Osteocyte (in vitro differentiated cells): ENCODE measurements around the gene TRIM33. TPM values are rescaled to one million over a fixed set of nuclear protein-coding genes. Genes with fewer than 3 reads are reported as not detected.

Experiments
- DNase-seq: peaks from one replicate; pipeline ENCODE4 v3.0.0; 2021; ENCODE audit warnings: mixed read lengths; ENCODE audit not compliant: unreplicated experiment; ENCODE audit errors: extremely low spot score
- H3K27ac Mint-ChIP-seq: one replicate; pipeline ENCODE4 v1.8.0; 2021; ENCODE audit warnings: mild to moderate bottlenecking, mixed read lengths; ENCODE audit not compliant: unreplicated experiment
- H3K27me3 Mint-ChIP-seq: one replicate; pipeline ENCODE4 v1.8.0; 2021; ENCODE audit warnings: mixed read lengths; ENCODE audit not compliant: unreplicated experiment
- H3K36me3 Mint-ChIP-seq: one replicate; pipeline ENCODE4 v1.8.0; 2021; ENCODE audit warnings: mixed read lengths; ENCODE audit not compliant: unreplicated experiment
- H3K4me1 Mint-ChIP-seq: one replicate; pipeline ENCODE4 v1.8.0; 2021; ENCODE audit warnings: mixed read lengths; ENCODE audit not compliant: unreplicated experiment
- H3K4me3 Mint-ChIP-seq: one replicate; pipeline ENCODE4 v1.8.0; 2021; ENCODE audit warnings: mild to moderate bottlenecking, moderate library complexity, mixed read lengths; ENCODE audit not compliant: unreplicated experiment
- H3K9me3 Mint-ChIP-seq: one replicate; pipeline ENCODE4 v1.8.0; 2021; ENCODE audit warnings: mixed read lengths; ENCODE audit not compliant: unreplicated experiment
- total RNA-seq: library from RNA; stranded (reverse); gene quantifications from 2 replicates; pipeline ENCODE4 v1.2.1, GENCODE V29; 2021
- TF ChIP-seq, protein P1 (sequence below): fragments of 200-600 bp; sonication (generic); IDR thresholded peaks from 2 replicates; pipeline ENCODE4 v1.5.0; 2021; ENCODE audit warnings: antibody characterized with exemption, mild to moderate bottlenecking, moderate library complexity

The TRIM33 gene
- total RNA-seq, 1 donor from 2014 or later: 32.2 TPM

DNA sequence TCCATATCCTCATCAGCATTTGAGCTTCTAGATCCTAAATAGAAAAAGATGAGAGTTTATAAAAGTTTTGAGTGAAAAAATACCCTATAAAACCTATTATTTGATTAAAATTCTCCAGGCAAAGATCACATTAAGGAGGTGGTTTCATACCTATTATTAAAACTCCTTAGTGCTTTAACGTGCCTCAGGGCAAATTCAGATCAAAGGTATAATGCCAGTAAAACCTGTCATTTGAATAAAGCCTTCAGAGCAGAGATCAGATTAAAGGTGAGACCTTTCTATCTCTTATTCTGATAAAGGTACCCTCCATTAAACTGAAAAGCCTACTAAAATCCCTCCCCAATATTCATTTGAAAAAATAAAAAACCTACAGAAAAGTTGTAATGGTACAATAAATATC lies 34.3 kb upstream of the TRIM33 start:
- Mint-ChIP-seq H3K4me3 (no peak overlapping the region), H3K9me3 (no peaks in the 10 kb centered on the region), H3K27ac (no peak overlapping the region), H3K4me1 (no peaks in the 10 kb centered on the region), H3K27me3 (peaks cover 19% of the 10 kb centered on the region), H3K36me3 (no peaks in the 10 kb centered on the region)
- TF ChIP-seq, protein P1, sequence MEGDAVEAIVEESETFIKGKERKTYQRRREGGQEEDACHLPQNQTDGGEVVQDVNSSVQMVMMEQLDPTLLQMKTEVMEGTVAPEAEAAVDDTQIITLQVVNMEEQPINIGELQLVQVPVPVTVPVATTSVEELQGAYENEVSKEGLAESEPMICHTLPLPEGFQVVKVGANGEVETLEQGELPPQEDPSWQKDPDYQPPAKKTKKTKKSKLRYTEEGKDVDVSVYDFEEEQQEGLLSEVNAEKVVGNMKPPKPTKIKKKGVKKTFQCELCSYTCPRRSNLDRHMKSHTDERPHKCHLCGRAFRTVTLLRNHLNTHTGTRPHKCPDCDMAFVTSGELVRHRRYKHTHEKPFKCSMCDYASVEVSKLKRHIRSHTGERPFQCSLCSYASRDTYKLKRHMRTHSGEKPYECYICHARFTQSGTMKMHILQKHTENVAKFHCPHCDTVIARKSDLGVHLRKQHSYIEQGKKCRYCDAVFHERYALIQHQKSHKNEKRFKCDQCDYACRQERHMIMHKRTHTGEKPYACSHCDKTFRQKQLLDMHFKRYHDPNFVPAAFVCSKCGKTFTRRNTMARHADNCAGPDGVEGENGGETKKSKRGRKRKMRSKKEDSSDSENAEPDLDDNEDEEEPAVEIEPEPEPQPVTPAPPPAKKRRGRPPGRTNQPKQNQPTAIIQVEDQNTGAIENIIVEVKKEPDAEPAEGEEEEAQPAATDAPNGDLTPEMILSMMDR: no peak
- DNase-seq: no peak

GRCh38 chr1:114540821-114541220 lies 29.8 kb upstream of the TRIM33 start:
- no peak overlapping the region for H3K4me3 Mint-ChIP-seq
- DNase-seq: no peak
- peaks cover 18% of the 10 kb centered on the region for H3K27me3 Mint-ChIP-seq
- H3K9me3 Mint-ChIP-seq: no peaks in the 10 kb centered on the region
- H3K27ac Mint-ChIP-seq: no peak overlapping the region
- TF ChIP-seq, protein P1: no peak
- H3K36me3 Mint-ChIP-seq: no peaks in the 10 kb centered on the region
- no peaks in the 10 kb centered on the region for H3K4me1 Mint-ChIP-seq

- Mint-ChIP-seq H3K9me3 (no peaks in the 10 kb centered on the region), H3K27me3 (peaks cover 18% of the 10 kb centered on the region), H3K4me3 (no peak overlapping the region), H3K4me1 (no peaks in the 10 kb centered on the region), H3K27ac (no peak overlapping the region), H3K36me3 (no peaks in the 10 kb centered on the region)
- TF ChIP-seq, protein P1: no peak
- DNase-seq: no peak
These were observed 29.3 kb upstream of the TRIM33 start for GRCh38 chr1:114540272-114540671.

DNA sequence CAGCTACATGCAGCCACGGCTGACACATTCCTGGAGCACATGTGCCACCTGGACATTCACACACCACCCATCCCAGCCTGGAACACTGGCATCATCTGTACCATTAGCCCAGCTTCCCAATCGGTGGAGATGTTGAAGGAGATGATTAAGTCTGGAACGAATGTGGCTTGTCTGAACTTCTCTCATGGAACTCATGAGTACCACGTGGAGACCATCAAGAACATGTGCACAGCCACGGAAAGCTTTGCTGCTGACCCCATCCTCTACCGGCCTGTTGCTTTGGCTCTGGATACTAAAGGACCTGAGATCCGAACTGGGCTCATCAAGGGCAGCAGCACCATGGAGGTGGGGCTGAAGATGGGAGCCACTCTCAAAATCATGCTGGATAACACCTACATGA lies 25.0 kb upstream of the TRIM33 start:
- no peak for DNase-seq
- H3K9me3 Mint-ChIP-seq: no peaks in the 10 kb centered on the region
- H3K4me1 Mint-ChIP-seq: no peaks in the 10 kb centered on the region
- H3K27me3 Mint-ChIP-seq: peaks cover 8% of the 10 kb centered on the region
- TF ChIP-seq, protein P1: no peak
- no peaks in the 10 kb centered on the region for H3K36me3 Mint-ChIP-seq
- H3K4me3 Mint-ChIP-seq: no peak overlapping the region
- H3K27ac Mint-ChIP-seq: no peak overlapping the region

GRCh38 chr1:114535401-114535800 lies 24.4 kb upstream of the TRIM33 start:
- TF ChIP-seq, protein P1: no peak
- Mint-ChIP-seq H3K4me1 (no peaks in the 10 kb centered on the region), H3K36me3 (no peaks in the 10 kb centered on the region)

More at GRCh38 chr1:114535401-114535800, 24.4 kb upstream of the TRIM33 start:
- no peak for DNase-seq
- no peak overlapping the region for H3K27ac Mint-ChIP-seq
- no peak overlapping the region for H3K4me3 Mint-ChIP-seq
- H3K27me3 Mint-ChIP-seq: peaks cover 6% of the 10 kb centered on the region
- H3K9me3 Mint-ChIP-seq: no peaks in the 10 kb centered on the region
